HepG2 (cell line): ENCODE data around the gene IFT172. TPM values are rescaled to one million over a fixed set of nuclear protein-coding genes. Genes with fewer than 3 reads are reported as not detected.

ENCODE experiments used
- CBX5 ChIP-seq: sonication (generic); formaldehyde crosslinking; IDR thresholded peaks from 2 replicates; pipeline ENCODE4 v1.4.0; 2020; ENCODE audit warnings: missing genetic modification reagents, borderline replicate concordance
- CENPBD1 ChIP-seq: sonication (generic); formaldehyde crosslinking; IDR thresholded peaks from 2 replicates; pipeline ENCODE4 v1.8.0; 2022; ENCODE audit warnings: missing genetic modification reagents, low read depth, mild to moderate bottlenecking, borderline replicate concordance
- HDAC2 ChIP-seq: sonication (generic); formaldehyde crosslinking; IDR thresholded peaks from 2 replicates; pipeline ENCODE4 v1.4.0; 2020; ENCODE audit warnings: missing genetic modification reagents
- HNRNPH1 ChIP-seq: fragments of 200-400 bp; formaldehyde crosslinking; optimal IDR thresholded peaks from 2 replicates; pipeline ENCODE3; 2017; ENCODE audit warnings: mild to moderate bottlenecking, low read depth, low read length
- JUN ChIP-seq: sonication (generic); formaldehyde crosslinking; IDR thresholded peaks from 2 replicates; pipeline ENCODE4 v1.4.0; 2020; ENCODE audit warnings: mild to moderate bottlenecking, missing genetic modification reagents
- KAT8 ChIP-seq: IDR thresholded peaks from 2 replicates; pipeline ENCODE4 v1.6.1; 2016; ENCODE audit warnings: missing genetic modification reagents, missing compliant biosample characterization
- NONO ChIP-seq, 2 experiments: fragments of 450-650 bp in 1 of 2; sonication (generic) in 1 of 2; formaldehyde crosslinking in 1 of 2; IDR thresholded peaks in 1 of 2; conservative IDR thresholded peaks in 1 of 2; 2 replicates each; pipeline versions ENCODE4 v1.6.1 to v1.8.0; 2017 to 2022; ENCODE audit warnings: mild to moderate bottlenecking in 1 of 2, missing genetic modification reagents in 1 of 2, moderate library complexity in 1 of 2
- SALL2 ChIP-seq: sonication (generic); formaldehyde crosslinking; IDR thresholded peaks from 2 replicates; pipeline ENCODE4 v1.8.1; 2023; ENCODE audit warnings: mild to moderate bottlenecking, missing genetic modification reagents, inconsistent platforms
- ZBED4 ChIP-seq: sonication (generic); formaldehyde crosslinking; IDR thresholded peaks from 2 replicates; pipeline ENCODE4 v1.4.0; 2020; ENCODE audit warnings: missing genetic modification reagents, borderline replicate concordance
- ZBTB10 ChIP-seq: sonication (generic); formaldehyde crosslinking; IDR thresholded peaks from 2 replicates; pipeline ENCODE4 v1.4.0; 2020; ENCODE audit warnings: missing genetic modification reagents, borderline replicate concordance
- ZKSCAN5 ChIP-seq: sonication (generic); formaldehyde crosslinking; IDR thresholded peaks from 2 replicates; pipeline ENCODE4 v1.5.1; 2020; ENCODE audit warnings: mild to moderate bottlenecking, missing genetic modification reagents
- ZNF577 ChIP-seq: sonication (generic); formaldehyde crosslinking; IDR thresholded peaks from 2 replicates; pipeline ENCODE4 v1.4.0; 2020; ENCODE audit warnings: mild to moderate bottlenecking, low read depth, missing genetic modification reagents, borderline replicate concordance
- ZNF598 ChIP-seq: sonication (generic); formaldehyde crosslinking; IDR thresholded peaks from 2 replicates; pipeline ENCODE4 v1.5.1; 2020; ENCODE audit warnings: mild to moderate bottlenecking, missing genetic modification reagents, borderline replicate concordance
- ZNF660 ChIP-seq: sonication (generic); formaldehyde crosslinking; IDR thresholded peaks from 2 replicates; pipeline ENCODE4 v1.5.1; 2020; ENCODE audit warnings: mild to moderate bottlenecking, low read depth, missing genetic modification reagents, borderline replicate concordance
- ZNF687 ChIP-seq: sonication (generic); formaldehyde crosslinking; IDR thresholded peaks from 2 replicates; pipeline ENCODE4 v1.5.1; 2020; ENCODE audit warnings: mild to moderate bottlenecking, missing genetic modification reagents, moderate library complexity
- ZSCAN21 ChIP-seq: sonication (generic); formaldehyde crosslinking; IDR thresholded peaks from 2 replicates; pipeline ENCODE4 v1.8.0; 2022; ENCODE audit warnings: mild to moderate bottlenecking, missing genetic modification reagents, moderate library complexity, borderline replicate concordance
- polyA plus RNA-seq, 8 experiments: library from polyadenylated mRNA; depleted of rRNA in 3 of 8; stranded (reverse) in 7 of 8; unstranded in 1 of 8; fragments of >200 nt; fragmentation: Illumina TruSeq in 4 of 8; extraction: Trizol in 4 of 8; gene quantifications; 2 replicates each; pipeline versions ENCODE4 v1.2.1 to v1.2.3, GENCODE V29; 2011 to 2016; ENCODE audit warnings: low read depth in 4 of 8, missing spikeins in 1 of 8, mixed read lengths in 1 of 8; ENCODE audit not compliant: insufficient read depth in 1 of 8
- total RNA-seq, 5 experiments: library from RNA; depleted of rRNA; stranded (reverse); fragments of >200 nt; fragmentation: Illumina TruSeq; extraction: Trizol; gene quantifications; 2 replicates each; pipeline ENCODE4 v1.2.3, GENCODE V29; 2016; ENCODE audit warnings: low read depth in 1 of 5

The IFT172 gene
- total and polyA plus RNA-seq, 2 of the 13 experiments (the other 11 are each of a cell fraction or from before 2014, with no cell fraction given): 21.6 to 35.7 TPM

GRCh38 chr2:27428213-27428977 is 61.1 kb downstream of the IFT172 start, which contains the start of gene NRBP1 (continued):
- TF ChIP-seq ZNF687 (CRISPR knock-in tag): peak; percentile 86
- 0 out of 2 replicates have a peak, but pooled peaks have one; percentile 34 for TF ChIP-seq ZBTB10 (CRISPR knock-in tag)
- TF ChIP-seq HDAC2 (CRISPR knock-in tag): peak; percentile 48
- TF ChIP-seq CENPBD1: no peak; the same call in 1 of the 2 replicates
- TF ChIP-seq SALL2 (CRISPR knock-in tag): peak; percentile 42; the same call in 1 of the 2 replicates
- TF ChIP-seq KAT8 (CRISPR knock-in tag): peak; percentile 66; the same call in 1 of the 2 replicates
- no peak for TF ChIP-seq ZNF660 (CRISPR knock-in tag)
- no peak for TF ChIP-seq NONO (IDR thresholded peaks at IDR 0.05)
- peak; percentile 96 for TF ChIP-seq NONO (CRISPR knock-in tag; conservative IDR thresholded peaks at IDR 0.05)
- peak; percentile 85 for TF ChIP-seq ZSCAN21 (CRISPR knock-in tag)
- TF ChIP-seq HNRNPH1: no peak
- peak; percentile 31; the same call in 1 of the 2 replicates for TF ChIP-seq CBX5 (CRISPR knock-in tag)
- no peak for TF ChIP-seq ZKSCAN5 (CRISPR knock-in tag)
- TF ChIP-seq JUN (CRISPR knock-in tag): no peak
- TF ChIP-seq ZBED4 (CRISPR knock-in tag): peak; percentile 87
- peak; percentile 93; the same call in 1 of the 2 replicates for TF ChIP-seq ZNF598 (CRISPR knock-in tag)
- TF ChIP-seq ZNF577: no peak
